Measurements from ENCODE around the gene ACAP3.

ACAP3 gene

GRCh38 chr1:1284221-1285101 lies 23.3 kb downstream of the ACAP3 start:
- DNase-seq, result no peak

GRCh38 chr1:1283821-1284220 lies 23.9 kb downstream of the ACAP3 start:
- no peak for DNase-seq

- DNase-seq, result no peak
These were observed 24.7 kb downstream of the ACAP3 start for GRCh38 chr1:1282998-1283397.

GRCh38 chr1:1281533-1282321 lies 26.0 kb downstream of the ACAP3 start:
- DNase-seq, result no peak

GRCh38 chr1:1280782-1281481 lies 26.8 kb downstream of the ACAP3 start:
- no peak for DNase-seq

GRCh38 chr1:1279028-1279427 lies 28.7 kb downstream of the ACAP3 start:
- no peak for DNase-seq

GRCh38 chr1:1278620-1279019 lies 29.1 kb downstream of the ACAP3 start:
- no peak for DNase-seq

- DNase-seq, result no peak
These were observed 31.9 kb downstream of the ACAP3 start for GRCh38 chr1:1275836-1276235.

GRCh38 chr1:1274931-1275431 lies 32.7 kb downstream of the ACAP3 start:
- no peak for DNase-seq

GRCh38 chr1:1274299-1274930 lies 33.3 kb downstream of the ACAP3 start:
- DNase-seq, result no peak

- DNase-seq, result peak; percentile 93
These were observed 34.0 kb downstream of the ACAP3 start, which contains the start of gene UBE2J2 for GRCh38 chr1:1273512-1274298. TSS of gene UBE2J2 (minus strand) at chr1:1273854. CDS start at chr1:1267992, 5,862 bp downstream.

- DNase-seq, result no peak
These were observed 34.6 kb downstream of the ACAP3 start for GRCh38 chr1:1273209-1273511.

- DNase-seq, result no peak
These were observed 35.2 kb downstream of the ACAP3 start for GRCh38 chr1:1272341-1273208.

- DNase-seq, result no peak
These were observed 36.9 kb downstream of the ACAP3 start for GRCh38 chr1:1270813-1271212.

- DNase-seq, result no peak
These were observed 39.4 kb downstream of the ACAP3 start for GRCh38 chr1:1268284-1268682.

GRCh38 chr1:1267488-1268283 lies 40.0 kb downstream of the ACAP3 start:
- DNase-seq, result no peak

GRCh38 chr1:1264868-1265272 lies 42.9 kb downstream of the ACAP3 start:
- no peak for DNase-seq

- no peak for DNase-seq
These were observed 43.7 kb downstream of the ACAP3 start for GRCh38 chr1:1264026-1264425.

GRCh38 chr1:1262758-1263157 lies 45.0 kb downstream of the ACAP3 start:
- DNase-seq, result no peak

- DNase-seq, result no peak
These were observed 45.7 kb downstream of the ACAP3 start for GRCh38 chr1:1262071-1262470.

Measured in stimulated activated CD4-positive, alpha-beta T cell treated with anti-CD3 and anti-CD28 coated beads, Interleukin-12 subunit alpha, Interleukin-12 subunit beta, amount 100 ng/mL, for 4 hours (primary cell).